ENCODE data around the gene IQSEC2.

DNA sequence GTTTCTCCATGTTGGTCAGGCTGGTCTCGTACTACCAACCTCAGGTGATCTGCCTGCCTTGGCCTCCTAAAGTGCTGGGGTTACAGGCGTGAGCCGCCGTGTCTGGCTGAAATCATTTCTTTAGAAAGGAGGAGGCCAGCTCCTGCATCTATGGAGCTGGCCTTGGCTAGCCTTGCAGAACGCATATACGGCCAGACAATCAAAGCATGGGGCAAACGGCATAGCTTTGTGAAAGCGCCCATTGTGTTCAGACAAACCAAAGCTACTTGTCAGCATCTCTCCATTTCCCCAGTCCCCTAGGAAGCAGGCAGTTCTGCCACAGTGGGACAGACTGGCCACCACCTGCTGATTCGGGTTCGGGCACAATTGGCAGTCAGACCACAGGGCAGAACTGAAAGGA, 48.9 kb upstream of the IQSEC2 start:
- TF ChIP-seq EZH2 (IDR thresholded peaks at IDR 0.05): no peak
- TF ChIP-seq, protein P1, sequence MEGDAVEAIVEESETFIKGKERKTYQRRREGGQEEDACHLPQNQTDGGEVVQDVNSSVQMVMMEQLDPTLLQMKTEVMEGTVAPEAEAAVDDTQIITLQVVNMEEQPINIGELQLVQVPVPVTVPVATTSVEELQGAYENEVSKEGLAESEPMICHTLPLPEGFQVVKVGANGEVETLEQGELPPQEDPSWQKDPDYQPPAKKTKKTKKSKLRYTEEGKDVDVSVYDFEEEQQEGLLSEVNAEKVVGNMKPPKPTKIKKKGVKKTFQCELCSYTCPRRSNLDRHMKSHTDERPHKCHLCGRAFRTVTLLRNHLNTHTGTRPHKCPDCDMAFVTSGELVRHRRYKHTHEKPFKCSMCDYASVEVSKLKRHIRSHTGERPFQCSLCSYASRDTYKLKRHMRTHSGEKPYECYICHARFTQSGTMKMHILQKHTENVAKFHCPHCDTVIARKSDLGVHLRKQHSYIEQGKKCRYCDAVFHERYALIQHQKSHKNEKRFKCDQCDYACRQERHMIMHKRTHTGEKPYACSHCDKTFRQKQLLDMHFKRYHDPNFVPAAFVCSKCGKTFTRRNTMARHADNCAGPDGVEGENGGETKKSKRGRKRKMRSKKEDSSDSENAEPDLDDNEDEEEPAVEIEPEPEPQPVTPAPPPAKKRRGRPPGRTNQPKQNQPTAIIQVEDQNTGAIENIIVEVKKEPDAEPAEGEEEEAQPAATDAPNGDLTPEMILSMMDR (IDR thresholded peaks at IDR 0.05 in 2 of 3, conservative IDR thresholded peaks at IDR 0.05 in 1 of 3; ENCODE audit: borderline replicate concordance in 1 of 3, insufficient read depth in 1 of 3, low read depth in 2 of 3, low read length in 2 of 3): no peak
- no peak for TF ChIP-seq ZNF274 (IDR thresholded peaks at IDR 0.05; ENCODE audit: low read depth, low read length)
- no peak for TF ChIP-seq POLR2A (IDR thresholded peaks at IDR 0.05; ENCODE audit: borderline replicate concordance, extremely low read depth, insufficient read depth, insufficient read length)
- TF ChIP-seq, protein P2, sequence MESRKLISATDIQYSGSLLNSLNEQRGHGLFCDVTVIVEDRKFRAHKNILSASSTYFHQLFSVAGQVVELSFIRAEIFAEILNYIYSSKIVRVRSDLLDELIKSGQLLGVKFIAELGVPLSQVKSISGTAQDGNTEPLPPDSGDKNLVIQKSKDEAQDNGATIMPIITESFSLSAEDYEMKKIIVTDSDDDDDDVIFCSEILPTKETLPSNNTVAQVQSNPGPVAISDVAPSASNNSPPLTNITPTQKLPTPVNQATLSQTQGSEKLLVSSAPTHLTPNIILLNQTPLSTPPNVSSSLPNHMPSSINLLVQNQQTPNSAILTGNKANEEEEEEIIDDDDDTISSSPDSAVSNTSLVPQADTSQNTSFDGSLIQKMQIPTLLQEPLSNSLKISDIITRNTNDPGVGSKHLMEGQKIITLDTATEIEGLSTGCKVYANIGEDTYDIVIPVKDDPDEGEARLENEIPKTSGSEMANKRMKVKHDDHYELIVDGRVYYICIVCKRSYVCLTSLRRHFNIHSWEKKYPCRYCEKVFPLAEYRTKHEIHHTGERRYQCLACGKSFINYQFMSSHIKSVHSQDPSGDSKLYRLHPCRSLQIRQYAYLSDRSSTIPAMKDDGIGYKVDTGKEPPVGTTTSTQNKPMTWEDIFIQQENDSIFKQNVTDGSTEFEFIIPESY (IDR thresholded peaks at IDR 0.05; ENCODE audit: extremely low read depth, insufficient replicate concordance, low read length): no peak

All from HCT116 (cell line).